ENCODE measurements around the gene UCHL3. TPM values are rescaled to one million over a fixed set of nuclear protein-coding genes. Genes with fewer than 3 reads are reported as not detected.

Gene UCHL3
- total and polyA plus RNA-seq, 9 of the 15 experiments (the other 6 are each of a cell fraction or from before 2014, with no cell fraction given) = 42.2 to 112 (median 85.4) TPM

DNA sequence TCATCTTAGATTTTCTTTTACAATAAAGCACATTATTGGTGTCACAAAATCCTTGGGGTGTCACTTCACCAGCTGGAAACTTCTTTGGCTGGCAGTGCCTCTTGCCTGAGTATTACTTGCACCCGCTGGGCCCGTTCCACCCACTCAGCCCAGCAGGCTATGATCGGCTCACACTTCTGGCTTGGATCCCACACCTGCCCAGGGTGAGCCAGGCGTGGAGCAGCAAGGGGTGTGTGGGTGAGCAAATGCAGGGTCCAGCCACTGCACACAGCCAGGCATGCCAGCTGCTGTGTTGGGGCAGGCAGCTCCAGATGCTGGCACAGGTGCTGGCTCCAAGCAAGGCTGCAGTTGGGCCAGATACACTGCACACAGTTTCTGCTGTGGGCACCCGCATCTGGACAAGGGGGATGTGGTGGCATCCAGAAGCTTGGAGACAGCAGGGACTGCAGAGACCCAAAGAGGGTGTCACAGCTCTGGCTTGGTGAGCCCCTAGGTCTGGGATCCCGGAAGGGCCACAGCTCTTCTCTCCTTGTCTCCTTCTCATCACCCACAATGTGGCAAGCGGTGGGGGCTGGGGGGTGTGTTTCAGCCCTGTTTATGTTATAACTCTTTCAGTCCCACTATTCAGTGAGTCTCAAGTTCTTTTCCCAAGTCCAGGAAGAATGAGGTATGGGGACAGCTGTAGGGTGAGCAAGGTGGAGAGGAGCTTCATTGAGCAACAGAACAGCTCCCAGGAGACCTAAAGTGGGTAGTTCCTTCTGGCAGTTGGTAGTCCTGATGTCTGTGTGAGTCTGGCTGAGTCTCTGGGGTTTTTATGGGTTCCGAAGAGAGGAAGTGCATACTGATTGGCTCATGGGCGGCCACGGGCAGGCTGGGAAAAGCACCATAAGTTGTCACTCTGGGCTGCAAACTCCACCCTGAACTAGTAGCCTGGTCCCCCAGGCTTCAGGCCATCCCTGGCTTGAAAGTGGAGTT is 42.3 kb upstream of the UCHL3 start:
- CTCF ChIA-PET (ENCODE audit: low intra/inter-chr PET ratio) = no interaction called here
- no peak overlapping the region for H3K4me2 ChIP-seq (ENCODE audit: insufficient read depth, low read length)
- ATAC-seq (peak; percentile 48; the same call in 2 of the 3 replicates), FAIRE-seq (no peak), DNase-seq (ENCODE audit: extremely low read depth in 1 of 4, low spot score in 3 of 4) (no peak)
- no peaks in the 10 kb centered on the region for H3K27me3 ChIP-seq (ENCODE audit: control insufficient read depth in 2 of 2, insufficient read depth in 2 of 2, low read length in 2 of 2)
- WGBS (ENCODE audit: insufficient coverage, low coverage, missing lambda C conversion rate) = 43% methylated on average over 10 of the region's 10 CpGs
- no peaks in the 10 kb centered on the region for H4K20me1 ChIP-seq (replicated peaks; ENCODE audit: control insufficient read depth, insufficient read depth, low read length)
- H3K9ac ChIP-seq (ENCODE audit: insufficient read depth in 1 of 2, low read depth in 2 of 2, low read length in 2 of 2) = no peak overlapping the region; a peak in 1 of 4 replicates
- H3K9me1 ChIP-seq (ENCODE audit: control insufficient read depth, insufficient read depth, low read length) = no peaks in the 10 kb centered on the region
- no peak overlapping the region for H3K27ac ChIP-seq (ENCODE audit: extremely low read depth, low read depth, low read length)
- H3K36me3 ChIP-seq (ENCODE audit: control insufficient read depth, insufficient read depth, low read length) = no peaks in the 10 kb centered on the region
- BruUV-seq (replicated peaks) = no TSS peak
- H3K4me1 ChIP-seq (replicated peaks in 1 of 2; ENCODE audit: control insufficient read depth in 2 of 2, insufficient read depth in 2 of 2, low read length in 2 of 2) = no peaks in the 10 kb centered on the region
- H3K9me3 ChIP-seq (replicated peaks; ENCODE audit: control insufficient read depth, insufficient read depth, low read depth, low read length) = no peaks in the 10 kb centered on the region
- in situ Hi-C loops (cut with MboI) = no loop called here
- intact Hi-C loops (cut with micrococcal nuclease) = no loop called here
- H3K79me2 ChIP-seq (ENCODE audit: control insufficient read depth, insufficient read depth, low read length) = no peaks in the 10 kb centered on the region
- no peak overlapping the region for H3K4me3 ChIP-seq
- 0 out of 2 replicates have a peak overlapping the region, but pooled peaks have one; percentile 37 for H2AFZ ChIP-seq (ENCODE audit: low read depth, low read length)
- POLR2A ChIA-PET = interaction anchor here (0.6 to 0.8 kb wide), 2 partner anchors 12 to 21 kb away, joined by 3 read pairs; no protein-coding TSS in a partner anchor
- TF ChIP-seq RBBP5 (IDR thresholded peaks at IDR 0.05; ENCODE audit: borderline replicate concordance, insufficient read depth, low read length, poor library complexity, severe bottlenecking) (no peak), JUNB (CRISPR knock-in tag; conservative IDR thresholded peaks at IDR 0.05) (no peak), ZNF212 (CRISPR knock-in tag; IDR thresholded peaks at IDR 0.05) (no peak), ETV5 (CRISPR knock-in tag; IDR thresholded peaks at IDR 0.05; ENCODE audit: low read depth) (no peak), E2F6 (IDR thresholded peaks at IDR 0.05; ENCODE audit: borderline replicate concordance in 1 of 2, extremely low read depth in 1 of 2, insufficient read depth in 1 of 2, insufficient read length in 1 of 2, low read depth in 1 of 2, low read length in 1 of 2, poor library complexity in 1 of 2, severe bottlenecking in 1 of 2) (no peak), POLR3A (IDR thresholded peaks at IDR 0.05; ENCODE audit: borderline replicate concordance, extremely low read depth, insufficient read depth, insufficient read length) (no peak), ZNF23 (CRISPR knock-in tag; IDR thresholded peaks at IDR 0.05) (no peak), TOE1 (IDR thresholded peaks at IDR 0.05; ENCODE audit: borderline replicate concordance) (no peak), TOE1 (CRISPR knock-in tag; IDR thresholded peaks at IDR 0.05; ENCODE audit: borderline replicate concordance, low read depth) (no peak), KDM5B (IDR thresholded peaks at IDR 0.05; ENCODE audit: insufficient replicate concordance, low read depth, low read length) (no peak), E2F5 (CRISPR knock-in tag; IDR thresholded peaks at IDR 0.05) (no peak)
- TF ChIP-seq, protein P1, sequence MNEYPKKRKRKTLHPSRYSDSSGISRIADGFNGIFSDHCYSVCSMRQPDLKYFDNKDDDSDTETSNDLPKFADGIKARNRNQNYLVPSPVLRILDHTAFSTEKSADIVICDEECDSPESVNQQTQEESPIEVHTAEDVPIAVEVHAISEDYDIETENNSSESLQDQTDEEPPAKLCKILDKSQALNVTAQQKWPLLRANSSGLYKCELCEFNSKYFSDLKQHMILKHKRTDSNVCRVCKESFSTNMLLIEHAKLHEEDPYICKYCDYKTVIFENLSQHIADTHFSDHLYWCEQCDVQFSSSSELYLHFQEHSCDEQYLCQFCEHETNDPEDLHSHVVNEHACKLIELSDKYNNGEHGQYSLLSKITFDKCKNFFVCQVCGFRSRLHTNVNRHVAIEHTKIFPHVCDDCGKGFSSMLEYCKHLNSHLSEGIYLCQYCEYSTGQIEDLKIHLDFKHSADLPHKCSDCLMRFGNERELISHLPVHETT (CRISPR knock-in tag; conservative IDR thresholded peaks at IDR 0.05 in 1 of 2, IDR thresholded peaks at IDR 0.05 in 1 of 2) = no peak
- TF ChIP-seq, protein P2, sequence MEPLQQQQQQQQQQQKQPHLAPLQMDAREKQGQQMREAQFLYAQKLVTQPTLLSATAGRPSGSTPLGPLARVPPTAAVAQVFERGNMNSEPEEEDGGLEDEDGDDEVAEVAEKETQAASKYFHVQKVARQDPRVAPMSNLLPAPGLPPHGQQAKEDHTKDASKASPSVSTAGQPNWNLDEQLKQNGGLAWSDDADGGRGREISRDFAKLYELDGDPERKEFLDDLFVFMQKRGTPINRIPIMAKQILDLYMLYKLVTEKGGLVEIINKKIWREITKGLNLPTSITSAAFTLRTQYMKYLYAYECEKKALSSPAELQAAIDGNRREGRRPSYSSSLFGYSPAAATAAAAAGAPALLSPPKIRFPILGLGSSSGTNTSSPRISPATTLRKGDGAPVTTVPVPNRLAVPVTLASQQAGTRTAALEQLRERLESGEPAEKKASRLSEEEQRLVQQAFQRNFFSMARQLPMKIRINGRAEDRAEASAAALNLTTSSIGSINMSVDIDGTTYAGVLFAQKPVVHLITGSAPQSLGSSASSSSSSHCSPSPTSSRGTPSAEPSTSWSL (CRISPR knock-in tag; IDR thresholded peaks at IDR 0.05; ENCODE audit: borderline replicate concordance) = no peak

All from K562 (cell line).